Tibial nerve (tissue), 3 donors: ENCODE results near the gene SLC12A9.

Experiments used
- POLR2A ChIP-seq, 2 donors: fragments of 450-650 bp; IDR thresholded peaks; one replicate each; pipeline ENCODE4 v1.6.1; 2017; ENCODE audit warnings: antibody characterized with exemption in 2 of 2, mild to moderate bottlenecking in 2 of 2, moderate library complexity in 2 of 2
- TF ChIP-seq, protein P1 (sequence below), 5 experiments: fragments of 200-600 bp in 3 of 5; fragments of 450-650 bp in 2 of 5; sonication (generic) in 3 of 5; IDR thresholded peaks; one replicate each; pipeline ENCODE4 v1.5.1; 2016 to 2019; ENCODE audit warnings: antibody characterized with exemption in 5 of 5, mild to moderate bottlenecking in 3 of 5, moderate library complexity in 2 of 5

DNA sequence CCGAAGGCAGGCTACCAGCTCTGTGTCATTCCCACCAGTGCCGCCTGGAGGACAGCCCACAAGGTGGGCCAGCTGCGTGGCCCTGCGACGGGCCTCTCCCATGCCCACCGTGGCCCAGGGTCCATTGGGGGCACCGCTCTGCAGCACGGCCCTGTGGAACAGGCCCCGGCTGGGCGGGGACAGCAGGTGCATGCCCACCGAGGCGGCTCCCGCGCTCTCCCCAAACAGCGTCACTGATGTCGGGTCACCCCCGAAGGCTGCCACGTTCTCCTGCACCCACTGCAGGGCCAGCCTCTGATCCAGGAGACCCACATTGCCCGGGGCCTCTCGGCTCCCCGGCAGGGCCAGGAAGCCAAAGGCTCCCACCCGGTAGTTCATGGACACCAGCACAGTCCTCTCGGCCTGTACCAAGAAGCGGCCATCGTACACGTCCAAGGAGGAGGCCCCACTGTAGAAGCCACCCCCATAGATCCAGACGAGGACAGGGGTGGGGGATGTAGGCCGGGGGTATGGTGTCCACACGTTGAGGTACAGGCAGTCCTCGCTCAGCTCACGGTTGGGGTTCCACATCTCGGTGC lies 40.9 kb downstream of the SLC12A9 start:
- no peak for TF ChIP-seq POLR2A (IDR thresholded peaks at IDR 0.05)
- TF ChIP-seq, protein P1, sequence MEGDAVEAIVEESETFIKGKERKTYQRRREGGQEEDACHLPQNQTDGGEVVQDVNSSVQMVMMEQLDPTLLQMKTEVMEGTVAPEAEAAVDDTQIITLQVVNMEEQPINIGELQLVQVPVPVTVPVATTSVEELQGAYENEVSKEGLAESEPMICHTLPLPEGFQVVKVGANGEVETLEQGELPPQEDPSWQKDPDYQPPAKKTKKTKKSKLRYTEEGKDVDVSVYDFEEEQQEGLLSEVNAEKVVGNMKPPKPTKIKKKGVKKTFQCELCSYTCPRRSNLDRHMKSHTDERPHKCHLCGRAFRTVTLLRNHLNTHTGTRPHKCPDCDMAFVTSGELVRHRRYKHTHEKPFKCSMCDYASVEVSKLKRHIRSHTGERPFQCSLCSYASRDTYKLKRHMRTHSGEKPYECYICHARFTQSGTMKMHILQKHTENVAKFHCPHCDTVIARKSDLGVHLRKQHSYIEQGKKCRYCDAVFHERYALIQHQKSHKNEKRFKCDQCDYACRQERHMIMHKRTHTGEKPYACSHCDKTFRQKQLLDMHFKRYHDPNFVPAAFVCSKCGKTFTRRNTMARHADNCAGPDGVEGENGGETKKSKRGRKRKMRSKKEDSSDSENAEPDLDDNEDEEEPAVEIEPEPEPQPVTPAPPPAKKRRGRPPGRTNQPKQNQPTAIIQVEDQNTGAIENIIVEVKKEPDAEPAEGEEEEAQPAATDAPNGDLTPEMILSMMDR (IDR thresholded peaks at IDR 0.05), result no peak
